Trophoblast cell (in vitro differentiated cells and primary cell): ENCODE results near the gene ANXA11.
A peak's percentile ranks its signal among the peaks of the same experiment; 100 is the strongest.
"Not testable (repeated sequence)": the region's sequence is repeated elsewhere in the genome, so short reads cannot be mapped to it uniquely, and the experiment has no call there.

Experiments used
- DNase-seq, 2 donors: peaks; one replicate each; pipeline ENCODE4 v3.0.0-alpha.2; 2016
- H2AFZ ChIP-seq: 2 replicates; pipeline ENCODE4 v1.6.1; 2013; ENCODE audit warnings: low read length, moderate library complexity, mild to moderate bottlenecking; ENCODE audit not compliant: insufficient read depth, poor library complexity
- H2AK5ac ChIP-seq: 2 replicates; pipeline ENCODE4 v1.6.1; 2013; ENCODE audit warnings: mild to moderate bottlenecking, low read length
- H2BK120ac ChIP-seq: 2 replicates; pipeline ENCODE4 v1.6.1; 2013; ENCODE audit warnings: low read length, mild to moderate bottlenecking, moderate library complexity; ENCODE audit not compliant: insufficient read depth, poor library complexity
- H2BK12ac ChIP-seq: 2 replicates; pipeline ENCODE4 v1.6.1; 2013; ENCODE audit warnings: mild to moderate bottlenecking, low read length, moderate library complexity
- H2BK5ac ChIP-seq: 2 replicates; pipeline ENCODE4 v1.6.1; 2013; ENCODE audit warnings: low read length, low read depth, moderate library complexity, mild to moderate bottlenecking; ENCODE audit not compliant: poor library complexity
- H3K14ac ChIP-seq: 2 replicates; pipeline ENCODE4 v1.6.1; 2013; ENCODE audit warnings: mild to moderate bottlenecking, low read length
- H3K18ac ChIP-seq: 2 replicates; pipeline ENCODE4 v1.6.1; 2013; ENCODE audit warnings: mild to moderate bottlenecking, low read length
- H3K23ac ChIP-seq: 2 replicates; pipeline ENCODE4 v1.6.1; 2013; ENCODE audit warnings: low read length
- H3K27ac ChIP-seq: 2 replicates; pipeline ENCODE4 v1.5.1; 2013; ENCODE audit warnings: low read depth, mild to moderate bottlenecking, inconsistent platforms, low read length, moderate library complexity
- H3K27me3 ChIP-seq: 2 replicates; pipeline ENCODE4 v1.6.1; 2013; ENCODE audit warnings: inconsistent platforms, mild to moderate bottlenecking, low read length, moderate library complexity; ENCODE audit not compliant: insufficient read depth
- H3K36me3 ChIP-seq, 2 experiments: 1 replicate in 1 of 2; 2 replicates in 1 of 2; pipeline ENCODE4 v1.6.1; 2013; ENCODE audit warnings: low read length in 2 of 2, mild to moderate bottlenecking in 2 of 2, moderate library complexity in 1 of 2; ENCODE audit not compliant: insufficient read depth in 2 of 2, control insufficient read depth in 1 of 2
- H3K4ac ChIP-seq: 2 replicates; pipeline ENCODE4 v1.6.1; 2013; ENCODE audit warnings: low read depth, mild to moderate bottlenecking, low read length, moderate library complexity
- H3K4me1 ChIP-seq, 2 experiments: 1 replicate in 1 of 2; 2 replicates in 1 of 2; pipeline ENCODE4 v1.6.1; 2013; ENCODE audit warnings: low read length in 2 of 2, mild to moderate bottlenecking in 2 of 2, moderate library complexity in 1 of 2; ENCODE audit not compliant: insufficient read depth in 2 of 2, control insufficient read depth in 1 of 2
- H3K4me2 ChIP-seq: 2 replicates; pipeline ENCODE4 v1.6.1; 2013; ENCODE audit warnings: inconsistent platforms, mild to moderate bottlenecking, low read length, moderate library complexity
- H3K4me3 ChIP-seq: 2 replicates; pipeline ENCODE4 v1.5.1; 2013; ENCODE audit warnings: mild to moderate bottlenecking, low read depth, low read length, inconsistent platforms
- H3K79me1 ChIP-seq: one replicate; pipeline ENCODE4 v1.6.1; 2013; ENCODE audit warnings: low read length
- H3K79me2 ChIP-seq: 2 replicates; pipeline ENCODE4 v1.6.1; 2013; ENCODE audit warnings: low read length, mild to moderate bottlenecking; ENCODE audit not compliant: control insufficient read depth, insufficient read depth, poor library complexity
- H3K9ac ChIP-seq: 2 replicates; pipeline ENCODE4 v1.6.1; 2013; ENCODE audit warnings: mild to moderate bottlenecking, low read length
- H3K9me3 ChIP-seq: 2 replicates; pipeline ENCODE4 v1.6.1; 2013; ENCODE audit warnings: low read depth, mild to moderate bottlenecking, control low read depth, inconsistent platforms, low read length; ENCODE audit not compliant: insufficient read depth
- H4K12ac ChIP-seq: 2 replicates; pipeline ENCODE4 v1.6.1; 2013; ENCODE audit warnings: low read depth, mild to moderate bottlenecking, low read length, moderate library complexity
- H4K8ac ChIP-seq: 2 replicates; pipeline ENCODE4 v1.6.1; 2013; ENCODE audit warnings: low read depth, mild to moderate bottlenecking, low read length, moderate library complexity
- H4K91ac ChIP-seq: one replicate; pipeline ENCODE4 v1.6.1; 2013; ENCODE audit warnings: low read depth, mild to moderate bottlenecking, low read length, moderate library complexity
- WGBS: extraction: QIAGEN DNeasy Blood & Tissue Kit; methylation state at CpG from one replicate; pipeline ENCODE4 v1.1.7; 2013; ENCODE audit warnings: missing lambda C conversion rate; ENCODE audit not compliant: insufficient read length, insufficient coverage; ENCODE audit errors: extremely low coverage; 5-methylcytosine and 5-hydroxymethylcytosine counted together

The ANXA11 gene

DNA sequence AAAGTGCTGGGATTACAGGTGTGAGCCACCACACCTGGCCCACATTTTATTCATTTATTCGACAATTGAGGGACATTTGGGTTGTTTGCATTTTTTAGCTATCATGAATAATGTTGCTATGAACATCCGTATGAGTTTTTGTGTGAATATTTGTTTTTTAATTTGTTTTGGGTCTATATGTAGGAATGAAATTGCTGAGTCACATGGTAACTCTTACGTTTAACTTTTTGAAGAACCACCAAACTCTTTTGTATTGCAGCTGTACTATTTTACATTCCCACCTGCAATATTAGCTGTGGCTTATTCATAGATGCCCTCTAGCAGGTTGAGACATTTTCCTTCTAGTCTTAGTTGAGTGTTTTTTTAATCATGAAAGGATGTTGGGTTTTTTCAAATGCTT lies 58.4 kb downstream of the ANXA11 start:
- Histone ChIP-seq H3K4me1 (no peaks in the 10 kb centered on the region), H3K27me3 (no peaks in the 10 kb centered on the region), H3K4me3 (no peak overlapping the region), H4K8ac (no peak overlapping the region), H3K79me1 (no peaks in the 10 kb centered on the region), H3K9ac (no peak overlapping the region), H2BK5ac (no peak overlapping the region), H2BK12ac (no peak overlapping the region), H3K23ac (no peak overlapping the region), H3K79me2 (no peaks in the 10 kb centered on the region), H3K9me3 (no peaks in the 10 kb centered on the region), H2AK5ac (no peak overlapping the region), H4K12ac (no peak overlapping the region), H4K91ac (no peak overlapping the region), H3K18ac (no peak overlapping the region), H3K36me3 (peaks cover 4 to 6% of the 10 kb centered on the region in 2 experiments), H3K4me2 (no peak overlapping the region), H3K27ac (no peak overlapping the region), H2AFZ (no peak overlapping the region), H3K14ac (no peak overlapping the region), H3K4ac (no peak overlapping the region), H2BK120ac (no peak overlapping the region)
- DNase-seq: no peak
- WGBS: no CpG with 5 or more reads among the region's 3 CpGs

DNA sequence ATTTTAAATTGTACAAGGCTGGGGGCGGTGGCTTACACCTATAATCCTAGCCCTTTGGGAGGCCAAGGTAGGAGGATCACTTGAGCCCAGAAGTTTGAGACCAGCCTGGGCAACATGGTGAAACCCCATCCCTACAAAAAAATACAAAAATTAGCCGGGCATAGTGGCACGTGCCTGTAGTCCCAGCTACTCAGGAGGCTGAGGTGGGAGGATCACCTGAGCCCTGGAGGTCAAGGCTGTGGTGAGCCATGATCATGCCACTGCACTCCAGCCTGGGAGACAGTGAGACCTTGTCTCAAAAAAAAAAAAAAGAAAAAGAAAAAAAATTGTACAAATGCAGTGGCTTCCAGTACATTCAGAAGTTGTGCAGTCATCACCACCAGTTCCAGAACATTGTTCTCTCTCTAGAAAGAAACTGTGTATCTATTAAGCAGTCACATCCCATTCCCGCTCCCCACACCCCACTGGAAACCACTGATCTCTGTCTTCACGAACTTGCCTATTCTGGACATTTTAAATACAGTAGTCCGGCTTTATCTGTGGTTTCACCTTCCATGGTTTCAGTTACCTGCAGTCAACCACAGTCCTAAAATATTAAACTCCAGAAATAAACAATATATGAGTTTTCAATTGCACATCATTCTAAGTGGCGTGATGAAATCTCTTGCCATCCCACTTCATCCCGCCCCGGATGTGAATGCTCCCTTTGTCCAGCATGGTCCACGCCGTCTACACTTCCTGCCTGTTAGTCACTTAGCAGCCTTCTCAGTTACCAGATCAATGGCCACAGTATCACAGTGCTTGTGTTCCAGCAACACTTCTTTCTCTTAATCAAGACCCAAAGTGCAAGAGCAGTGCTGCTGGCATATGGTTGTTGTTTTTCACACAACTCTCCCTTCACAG lies 59.7 kb downstream of the ANXA11 start:
- DNase-seq, H3K79me2 ChIP-seq, H3K18ac ChIP-seq, H3K27me3 ChIP-seq, H3K9ac ChIP-seq, H2BK120ac ChIP-seq, H2AFZ ChIP-seq, H2BK5ac ChIP-seq, H4K8ac ChIP-seq, H3K79me1 ChIP-seq, H3K23ac ChIP-seq, H4K91ac ChIP-seq, H3K36me3 ChIP-seq, H3K4ac ChIP-seq, H3K27ac ChIP-seq, H3K4me1 ChIP-seq, H2AK5ac ChIP-seq, H2BK12ac ChIP-seq, H3K4me3 ChIP-seq, H3K14ac ChIP-seq, H3K9me3 ChIP-seq, H4K12ac ChIP-seq, H3K4me2 ChIP-seq: not testable (repeated sequence)
- no CpG with 5 or more reads among the region's 11 CpGs for WGBS

DNA sequence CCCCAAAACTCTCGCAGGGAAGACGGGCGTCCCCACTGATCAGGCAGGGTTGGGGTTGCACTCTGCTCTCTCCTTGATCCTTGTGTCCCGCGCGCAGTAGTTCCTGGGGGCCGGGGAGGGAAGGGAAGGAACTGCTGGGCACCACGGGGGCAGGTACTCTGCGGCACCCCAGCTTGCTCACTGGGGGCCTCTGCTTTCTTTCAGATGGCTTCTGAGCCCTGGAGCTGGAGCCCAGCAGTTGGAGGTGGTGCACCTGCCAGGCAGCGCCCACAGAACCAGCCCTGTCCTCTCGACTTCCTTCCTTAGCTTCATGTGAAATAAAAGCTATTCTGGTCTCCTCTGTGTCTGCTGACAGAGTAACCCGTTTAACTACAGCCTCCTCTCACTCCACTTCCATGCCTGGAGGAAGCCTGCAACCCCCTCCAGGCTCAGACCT lies 60.6 kb downstream of the ANXA11 start:
- H3K9me3 ChIP-seq: no peaks in the 10 kb centered on the region
- H3K9ac ChIP-seq: no peak overlapping the region
- DNase-seq: no peak
- H3K79me2 ChIP-seq: no peaks in the 10 kb centered on the region
- no peak overlapping the region for H2BK5ac ChIP-seq
- no peak overlapping the region for H3K4me2 ChIP-seq
- no peak overlapping the region for H2BK12ac ChIP-seq
- H3K27ac ChIP-seq: no peak overlapping the region
- H3K4me1 ChIP-seq: no peaks in the 10 kb centered on the region
- no CpG with 5 or more reads among the region's 12 CpGs for WGBS
- H3K18ac ChIP-seq: no peak overlapping the region
- H3K36me3 ChIP-seq: peaks cover 4 to 5% of the 10 kb centered on the region in 2 experiments
- no peaks in the 10 kb centered on the region for H3K79me1 ChIP-seq
- H4K12ac ChIP-seq: no peak overlapping the region
- H2AFZ ChIP-seq: no peak overlapping the region
- no peak overlapping the region for H3K23ac ChIP-seq
- no peak overlapping the region for H2BK120ac ChIP-seq
- no peak overlapping the region for H4K91ac ChIP-seq
- H3K14ac ChIP-seq: no peak overlapping the region
- H2AK5ac ChIP-seq: no peak overlapping the region
- no peak overlapping the region for H3K4ac ChIP-seq
- H4K8ac ChIP-seq: no peak overlapping the region
- H3K4me3 ChIP-seq: no peak overlapping the region
- no peaks in the 10 kb centered on the region for H3K27me3 ChIP-seq

DNA sequence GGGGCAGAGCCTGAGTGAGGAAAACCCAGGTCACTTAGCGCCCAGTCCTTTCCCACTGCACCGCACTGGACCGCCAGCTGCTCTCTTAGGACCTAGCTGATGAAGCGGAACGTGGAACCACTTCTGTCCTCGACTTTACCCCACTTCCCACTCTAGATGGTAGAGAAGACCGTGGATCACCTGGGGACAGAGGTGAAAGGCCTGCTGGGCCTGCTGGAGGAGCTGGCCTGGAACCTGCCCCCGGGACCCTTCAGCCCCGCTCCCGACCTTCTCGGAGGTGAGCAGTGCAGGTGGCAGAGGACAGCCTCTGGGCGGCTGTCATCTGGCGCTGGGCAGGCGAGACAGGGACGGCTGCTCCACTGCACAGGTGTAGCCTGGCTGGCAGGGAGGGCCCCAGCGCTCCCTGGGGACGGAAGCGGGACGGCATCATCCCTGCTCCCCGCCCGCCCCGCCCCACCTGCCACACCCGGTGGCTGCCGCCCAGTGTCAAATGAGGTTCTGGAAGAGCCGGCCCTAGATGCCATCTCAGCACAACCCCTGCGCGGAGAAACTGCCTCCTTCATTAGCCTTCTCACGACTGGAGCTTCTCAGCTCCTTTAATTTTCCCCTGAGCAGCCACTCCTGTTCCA lies 61.2 kb downstream of the ANXA11 start:
- peaks cover 4 to 5% of the 10 kb centered on the region in 2 experiments for H3K36me3 ChIP-seq
- no peak overlapping the region for H2AK5ac ChIP-seq
- no peak overlapping the region for H2BK120ac ChIP-seq
- H4K91ac ChIP-seq: no peak overlapping the region
- no peak overlapping the region for H4K12ac ChIP-seq
- H2AFZ ChIP-seq: no peak overlapping the region
- no peaks in the 10 kb centered on the region for H3K4me1 ChIP-seq
- H3K27me3 ChIP-seq: no peaks in the 10 kb centered on the region
- H3K4ac ChIP-seq: no peak overlapping the region
- no CpG with 5 or more reads among the region's 28 CpGs for WGBS
- no peak overlapping the region for H3K9ac ChIP-seq
- no peak overlapping the region for H2BK12ac ChIP-seq
- H3K79me1 ChIP-seq: no peaks in the 10 kb centered on the region
- no peak overlapping the region for H2BK5ac ChIP-seq
- no peaks in the 10 kb centered on the region for H3K79me2 ChIP-seq
- H4K8ac ChIP-seq: no peak overlapping the region
- peak; percentile 44 to 47 for DNase-seq
- H3K4me3 ChIP-seq: peak overlapping the region; percentile 1
- H3K18ac ChIP-seq: no peak overlapping the region
- H3K9me3 ChIP-seq: no peaks in the 10 kb centered on the region
- no peak overlapping the region for H3K23ac ChIP-seq
- no peak overlapping the region for H3K27ac ChIP-seq
- no peak overlapping the region for H3K4me2 ChIP-seq
- no peak overlapping the region for H3K14ac ChIP-seq
